Ovary (tissue), 9 donors: Measurements from ENCODE around the gene KIF15. TPM values are rescaled to one million over a fixed set of nuclear protein-coding genes. Genes with fewer than 3 reads are reported as not detected.
A peak's percentile ranks its signal among the peaks of the same experiment; 100 is the strongest.

Source experiments
- DNase-seq, 5 donors: peaks; one replicate each; pipeline ENCODE4 v3.0.0-alpha.2; 2019 to 2020
- H3K27ac ChIP-seq, 2 donors: fragments of 200-600 bp; one replicate each; pipeline versions ENCODE4 v1.5.1 to v1.8.0; 2019 to 2022
- H3K27me3 ChIP-seq: fragments of 200-600 bp; one replicate; pipeline ENCODE4 v1.8.0; 2022
- H3K36me3 ChIP-seq: fragments of 200-600 bp; sonication (generic); one replicate; pipeline ENCODE4 v1.5.1; 2019
- H3K4me1 ChIP-seq: one replicate; pipeline ENCODE4 v1.8.1; 2013; ENCODE audit warnings: mild to moderate bottlenecking, moderate library complexity; ENCODE audit not compliant: insufficient read depth
- H3K4me3 ChIP-seq: fragments of 200-600 bp; sonication (generic); one replicate; pipeline ENCODE4 v1.5.1; 2017
- H3K9me3 ChIP-seq, 2 donors: fragments of 200-600 bp in 1 of 2; sonication (generic) in 1 of 2; one replicate each; pipeline versions ENCODE4 v1.5.1 to v1.8.1; 2013 to 2019; ENCODE audit warnings: mild to moderate bottlenecking in 1 of 2, moderate library complexity in 1 of 2
- EP300 ChIP-seq: sonication (generic); formaldehyde crosslinking; IDR thresholded peaks from one replicate; pipeline ENCODE4 v1.6.1; 2017; ENCODE audit warnings: antibody characterized with exemption
- POLR2A ChIP-seq: fragments of 450-650 bp; IDR thresholded peaks from one replicate; pipeline ENCODE4 v1.6.1; 2017; ENCODE audit warnings: antibody characterized with exemption, mild to moderate bottlenecking, moderate library complexity
- WGBS, 3 donors: extraction: QIAGEN DNeasy Blood & Tissue Kit in 1 of 3; methylation state at CpG; one replicate each; pipeline versions ENCODE4 v1.1.5 to v1.1.7; 2013 to 2017; 5-methylcytosine and 5-hydroxymethylcytosine counted together
- intact Hi-C, 4 donors: fragments of 100-400 bp; cut with DNase I; formaldehyde crosslinking; loops; one replicate each; pipeline versions ENCODE4 v1.11.0 to v1.15.1; 2022 to 2023
- polyA plus RNA-seq, 2 donors: library from polyadenylated mRNA; stranded (reverse); fragments of 200-250 nt in 1 of 2; fragments of 350-450 nt in 1 of 2; fragmentation: Illumina TruSeq in 1 of 2; extraction: RNeasy Lipid Tissue Mini Kit (QIAGEN cat#74804) in 1 of 2; gene quantifications; one replicate each; pipeline ENCODE4 v1.2.3, GENCODE V29; 2013 to 2014
- total RNA-seq, 7 donors: library from RNA; depleted of rRNA in 2 of 7; stranded (reverse); fragments of >200 nt in 2 of 7; fragmentation: NEBNext Ultra II Directional in 3 of 7; extraction: Animal tissue kit (Norgen Biotek cat#: 25700) in 3 of 7; gene quantifications; one replicate each; pipeline versions ENCODE4 v1.1.0 to v1.2.4, GENCODE V29; 2016 to 2023
- TF ChIP-seq, protein P1 (sequence below), 3 donors: fragments of 450-650 bp in 2 of 3; fragments of 200-600 bp in 1 of 3; IDR thresholded peaks; one replicate each; pipeline versions ENCODE4 v1.5.1 to v1.8.0; 2016 to 2022; ENCODE audit warnings: antibody characterized with exemption in 3 of 3, mild to moderate bottlenecking in 1 of 3
- donor health status: DM: no; HTN: no; CAD: no; lungs with moderate emphysema.
- donor health status: DM: no; HTN: no; CAD: no.
- donor health status: Bipolar disorder and iron deficiency.
- donor health status: DM: yes; HTN: yes; CAD: no.
- donor health status: DM: no; HTN: no; CAD: no.
- donor health status: DM: yes; HTN: yes; CAD: no.

Gene KIF15
- total and polyA plus RNA-seq, 9 donors, result 0.15 to 0.99 (median 0.33) TPM; not detected in 1

DNA sequence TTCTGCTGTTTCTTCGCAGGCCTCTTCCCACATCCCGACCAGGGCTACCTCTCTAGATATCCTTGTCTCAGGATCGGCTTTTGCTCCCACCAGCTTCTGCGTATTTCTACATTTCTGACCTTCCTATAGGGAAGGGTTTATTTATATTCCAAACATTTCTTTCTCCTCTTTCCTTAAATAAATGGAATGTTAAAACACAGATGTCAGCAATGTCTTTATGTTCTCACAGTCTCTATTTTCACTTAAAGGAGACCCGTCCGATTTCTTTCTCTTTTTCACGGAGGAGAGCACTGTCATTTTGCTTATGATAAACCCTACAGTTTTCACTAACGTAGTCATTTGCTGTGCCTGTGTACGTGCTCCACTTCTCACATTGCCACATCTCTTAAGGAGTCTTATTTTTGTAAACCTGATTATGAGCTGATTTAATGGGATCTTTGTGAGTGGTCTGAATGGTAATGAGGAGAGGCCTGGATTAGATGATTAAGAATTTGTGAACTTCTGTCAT, 630 bp downstream of the KIF15 start:
- DNase-seq, result no peak
- H3K36me3 ChIP-seq, result no peaks in the 10 kb centered on the region
- peaks cover 3% of the 10 kb centered on the region for H3K4me1 ChIP-seq
- intact Hi-C loops, result no loop called here
- TF ChIP-seq, protein P1, sequence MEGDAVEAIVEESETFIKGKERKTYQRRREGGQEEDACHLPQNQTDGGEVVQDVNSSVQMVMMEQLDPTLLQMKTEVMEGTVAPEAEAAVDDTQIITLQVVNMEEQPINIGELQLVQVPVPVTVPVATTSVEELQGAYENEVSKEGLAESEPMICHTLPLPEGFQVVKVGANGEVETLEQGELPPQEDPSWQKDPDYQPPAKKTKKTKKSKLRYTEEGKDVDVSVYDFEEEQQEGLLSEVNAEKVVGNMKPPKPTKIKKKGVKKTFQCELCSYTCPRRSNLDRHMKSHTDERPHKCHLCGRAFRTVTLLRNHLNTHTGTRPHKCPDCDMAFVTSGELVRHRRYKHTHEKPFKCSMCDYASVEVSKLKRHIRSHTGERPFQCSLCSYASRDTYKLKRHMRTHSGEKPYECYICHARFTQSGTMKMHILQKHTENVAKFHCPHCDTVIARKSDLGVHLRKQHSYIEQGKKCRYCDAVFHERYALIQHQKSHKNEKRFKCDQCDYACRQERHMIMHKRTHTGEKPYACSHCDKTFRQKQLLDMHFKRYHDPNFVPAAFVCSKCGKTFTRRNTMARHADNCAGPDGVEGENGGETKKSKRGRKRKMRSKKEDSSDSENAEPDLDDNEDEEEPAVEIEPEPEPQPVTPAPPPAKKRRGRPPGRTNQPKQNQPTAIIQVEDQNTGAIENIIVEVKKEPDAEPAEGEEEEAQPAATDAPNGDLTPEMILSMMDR (IDR thresholded peaks at IDR 0.05), result no peak
- TF ChIP-seq POLR2A (no peak), EP300 (no peak)
- WGBS, 3 donors, result 1 to 3% (median 1%) methylated on average over 9 of the region's 9 CpGs
- H3K27ac ChIP-seq, result no peak overlapping the region
- peaks cover 0 to 4% of the 10 kb centered on the region in 2 donors for H3K9me3 ChIP-seq
- H3K27me3 ChIP-seq, result no peaks in the 10 kb centered on the region
- peak overlapping the region; percentile 87 for H3K4me3 ChIP-seq

DNA sequence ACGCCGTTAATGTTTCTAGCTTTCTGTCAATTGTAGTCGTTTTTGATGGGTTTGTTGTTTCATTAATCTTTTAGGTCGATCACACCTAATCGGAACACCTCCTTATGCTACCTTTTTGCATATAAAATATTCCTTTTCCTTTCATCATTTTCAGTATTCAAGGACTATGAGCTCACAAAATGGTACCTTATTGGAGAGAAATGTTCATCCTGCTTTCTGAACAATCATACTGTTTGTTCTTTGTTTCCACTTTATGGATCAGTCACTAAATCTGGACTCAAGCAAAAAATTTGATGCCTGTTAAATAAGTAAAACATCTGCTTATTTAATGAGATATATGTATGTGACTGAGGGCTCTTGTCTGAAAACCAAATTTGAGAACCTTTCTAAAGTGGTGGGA, 1.1 kb downstream of the KIF15 start:
- intact Hi-C loops, result no loop called here
- Histone ChIP-seq H3K9me3 (peaks cover 0 to 4% of the 10 kb centered on the region in 2 donors), H3K27ac (no peak overlapping the region), H3K4me3 (no peak overlapping the region), H3K27me3 (no peaks in the 10 kb centered on the region), H3K4me1 (peaks cover 3% of the 10 kb centered on the region), H3K36me3 (no peaks in the 10 kb centered on the region)
- TF ChIP-seq, protein P1 (IDR thresholded peaks at IDR 0.05), result no peak
- TF ChIP-seq EP300 (no peak), POLR2A (no peak)
- 29 to 41% (median 30%) methylated on average over 5 of the region's 5 CpGs for WGBS, 3 donors
- DNase-seq, result no peak

DNA sequence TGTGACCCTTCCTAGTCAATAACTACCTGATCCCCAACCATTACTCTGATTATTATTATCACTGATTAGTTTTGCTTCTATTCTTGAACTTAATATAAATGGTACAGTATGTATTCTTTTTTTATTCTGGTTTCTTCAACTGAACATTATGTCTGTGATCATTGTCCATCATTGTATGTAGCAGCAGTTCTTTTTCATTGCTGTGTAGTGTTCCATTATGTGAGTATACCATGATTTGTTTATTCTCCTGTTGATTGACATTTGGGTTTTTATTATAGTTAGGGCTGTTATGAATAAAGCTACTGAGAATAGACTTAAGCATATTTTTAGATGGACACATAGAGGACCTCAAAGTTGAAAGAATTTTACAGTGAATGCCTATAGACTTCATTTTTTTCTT, 2.7 kb downstream of the KIF15 start:
- intact Hi-C loops, result no loop called here
- no peak overlapping the region for H3K27ac ChIP-seq
- DNase-seq, result no peak
- H3K36me3 ChIP-seq, result no peaks in the 10 kb centered on the region
- H3K4me1 ChIP-seq, result peaks cover 3% of the 10 kb centered on the region
- H3K4me3 ChIP-seq, result no peak overlapping the region
- no peaks in the 10 kb centered on the region for H3K9me3 ChIP-seq
- no peaks in the 10 kb centered on the region for H3K27me3 ChIP-seq
- TF ChIP-seq, protein P1 (IDR thresholded peaks at IDR 0.05), result no peak
- TF ChIP-seq EP300 (no peak), POLR2A (no peak)

DNA sequence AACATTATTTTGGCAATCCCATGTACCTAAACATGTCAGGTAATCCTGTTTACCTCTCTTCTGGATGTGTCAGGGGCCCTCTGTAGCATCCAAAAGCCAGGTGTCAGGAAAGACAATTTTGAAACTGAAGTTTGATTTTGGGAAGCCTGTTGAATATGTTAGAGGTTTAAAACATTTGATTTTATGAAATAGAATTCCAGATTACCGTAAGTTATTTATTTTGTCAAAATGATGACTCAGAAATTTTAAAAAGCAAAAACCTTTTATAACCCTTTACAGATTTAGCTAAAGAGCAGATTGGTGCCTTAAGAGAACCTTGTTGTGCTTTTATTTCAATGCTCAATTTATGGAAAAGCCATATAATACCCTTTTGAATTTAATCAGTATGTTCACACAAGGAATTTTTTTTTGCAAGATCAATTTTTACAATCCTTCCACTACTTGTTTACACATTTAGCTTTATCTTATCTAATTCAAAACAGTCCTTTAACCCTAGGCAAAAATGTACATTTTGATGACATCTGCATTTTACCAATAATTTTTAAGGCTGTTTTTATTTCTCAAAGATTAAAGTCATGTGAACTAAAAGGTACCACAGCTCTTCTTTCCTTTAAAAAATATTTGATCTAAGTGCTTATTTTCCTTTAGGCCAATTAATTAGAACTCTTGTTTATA, 10.0 kb downstream of the KIF15 start:
- Histone ChIP-seq H3K9me3 (peaks cover 0 to 4% of the 10 kb centered on the region in 2 donors), H3K36me3 (no peaks in the 10 kb centered on the region), H3K4me3 (no peak overlapping the region), H3K27me3 (no peaks in the 10 kb centered on the region), H3K27ac (no peak overlapping the region), H3K4me1 (no peaks in the 10 kb centered on the region)
- 93 to 97% (median 95%) methylated on average over 1 of the region's 1 CpG for WGBS, 3 donors
- intact Hi-C loops, result no loop called here
- no peak for TF ChIP-seq POLR2A
- TF ChIP-seq, protein P1 (IDR thresholded peaks at IDR 0.05), result no peak
- no peak for DNase-seq
